Measurements from ENCODE around the gene FMO4.
"Not testable (repeated sequence)": the region's sequence is repeated elsewhere in the genome, so short reads cannot be mapped to it uniquely, and the experiment has no call there.

FMO4 gene

DNA sequence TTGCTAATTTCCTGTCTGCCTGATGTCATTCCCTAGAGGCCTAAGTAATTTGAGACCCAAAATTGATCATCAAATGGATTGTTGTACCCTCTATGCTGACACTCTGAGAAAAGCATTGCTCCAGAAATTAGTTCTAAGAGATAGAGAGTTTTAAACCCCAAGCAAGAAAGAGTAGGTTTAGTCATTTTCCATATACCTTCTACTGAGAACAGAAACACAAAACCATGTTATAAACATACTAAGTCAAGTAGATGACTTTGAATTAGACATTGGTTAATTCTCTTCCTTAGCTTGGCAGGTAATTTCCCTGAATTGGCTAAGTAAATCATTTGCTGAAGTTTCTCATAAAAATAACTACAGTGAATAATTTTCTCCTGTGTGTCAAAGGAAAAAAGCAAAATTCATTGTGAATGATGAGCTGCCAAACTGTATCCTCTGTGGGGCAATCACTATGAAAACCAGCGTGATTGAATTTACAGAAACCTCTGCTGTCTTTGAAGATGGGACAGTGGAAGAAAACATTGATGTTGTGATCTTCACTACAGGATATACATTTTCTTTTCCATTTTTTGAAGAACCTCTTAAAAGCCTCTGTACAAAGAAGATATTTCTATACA lies 20.1 kb downstream of the FMO4 start:
- no peak for DNase-seq (ENCODE audit: low spot score)

DNA sequence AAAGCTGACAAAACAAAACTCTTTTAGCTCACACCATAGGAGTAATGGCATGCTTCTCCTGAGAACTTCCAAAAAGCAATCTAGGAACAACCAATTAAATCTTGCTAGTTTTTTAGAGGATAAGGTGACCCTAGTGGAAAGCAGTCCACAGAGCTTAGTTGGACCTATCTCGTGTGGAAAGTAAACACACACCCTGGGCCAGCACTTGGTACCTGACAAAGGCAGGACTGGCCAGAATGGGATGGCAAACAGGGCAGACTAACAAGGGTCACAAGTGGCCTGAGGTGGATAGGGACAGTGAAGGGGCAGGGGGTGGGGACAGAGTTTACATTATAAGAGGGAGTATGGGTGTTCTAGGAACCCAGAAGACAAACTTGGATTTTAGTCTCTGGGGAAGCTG lies 22.0 kb downstream of the FMO4 start:
- no peak for DNase-seq (ENCODE audit: low spot score)

DNA sequence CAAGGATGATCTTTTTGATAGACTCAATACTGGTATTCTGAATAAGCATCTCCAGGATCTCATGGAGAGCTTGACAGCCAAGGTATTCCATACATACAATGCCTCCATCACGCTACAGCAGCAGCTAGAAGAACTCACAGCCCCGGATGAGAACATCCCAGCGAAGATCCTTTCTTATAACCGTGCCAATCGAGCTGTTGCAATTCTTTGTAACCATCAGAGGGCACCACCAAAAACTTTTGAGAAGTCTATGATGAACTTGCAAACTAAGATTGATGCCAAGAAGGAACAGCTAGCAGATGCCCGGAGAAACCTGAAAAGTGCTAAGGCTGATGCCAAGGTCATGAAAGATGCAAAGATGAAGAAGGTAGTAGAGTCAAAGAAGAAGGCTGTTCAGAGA lies 25.4 kb downstream of the FMO4 start:
- not testable (repeated sequence) for DNase-seq (ENCODE audit: low spot score)

DNA sequence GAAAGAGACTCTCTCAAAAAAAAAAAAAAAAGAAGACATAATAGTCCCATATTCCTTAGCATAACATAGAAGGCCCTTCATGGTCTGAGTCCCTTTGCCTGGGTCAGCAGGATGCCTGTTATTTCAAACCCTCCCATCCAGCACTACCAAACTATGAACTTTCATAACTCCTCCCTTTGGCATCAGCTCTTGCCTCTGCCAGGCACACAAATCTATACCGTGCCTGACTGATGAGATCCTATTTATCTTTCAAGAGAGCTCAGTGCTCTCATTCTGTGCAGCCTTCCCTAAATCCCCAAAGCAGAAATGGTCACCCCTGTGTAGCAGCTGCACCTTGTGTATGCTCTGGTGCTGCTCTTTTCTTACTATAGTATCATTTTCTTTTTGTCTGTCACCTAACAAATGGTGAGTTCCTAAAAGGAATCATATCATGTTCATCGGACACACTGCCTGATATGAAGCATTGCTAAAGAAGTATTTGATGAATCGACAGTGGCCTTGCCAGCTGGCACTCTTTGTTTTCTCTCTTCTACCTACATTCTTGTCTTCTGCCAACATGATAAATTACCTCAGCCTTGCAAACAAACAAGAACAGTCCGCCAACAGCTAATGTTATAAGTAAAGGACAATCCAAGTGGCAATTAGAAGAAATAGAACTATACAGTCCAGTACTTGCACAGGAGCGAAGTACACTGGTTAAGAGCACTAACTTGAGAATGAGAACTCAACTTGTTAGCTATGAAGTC lies 29.9 kb downstream of the FMO4 start:
- DNase-seq (ENCODE audit: low spot score): no peak

DNA sequence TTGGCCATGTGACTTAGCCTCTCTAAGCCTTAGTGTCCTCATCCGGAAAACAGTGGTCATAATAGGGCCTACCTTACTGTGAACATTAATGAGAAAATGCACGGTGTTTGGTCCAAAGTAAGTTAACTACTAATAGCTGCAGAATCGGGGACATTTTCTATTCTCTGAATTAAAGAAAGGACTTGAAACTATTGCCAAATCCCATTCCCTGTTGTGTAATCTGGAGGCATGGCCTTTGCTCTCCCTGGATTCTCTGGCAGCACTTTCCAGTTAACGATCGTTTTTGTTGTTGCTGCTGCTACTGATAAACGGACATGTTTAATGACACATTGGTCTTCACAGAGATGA lies 30.5 kb downstream of the FMO4 start:
- no peak for DNase-seq (ENCODE audit: low spot score)

DNA sequence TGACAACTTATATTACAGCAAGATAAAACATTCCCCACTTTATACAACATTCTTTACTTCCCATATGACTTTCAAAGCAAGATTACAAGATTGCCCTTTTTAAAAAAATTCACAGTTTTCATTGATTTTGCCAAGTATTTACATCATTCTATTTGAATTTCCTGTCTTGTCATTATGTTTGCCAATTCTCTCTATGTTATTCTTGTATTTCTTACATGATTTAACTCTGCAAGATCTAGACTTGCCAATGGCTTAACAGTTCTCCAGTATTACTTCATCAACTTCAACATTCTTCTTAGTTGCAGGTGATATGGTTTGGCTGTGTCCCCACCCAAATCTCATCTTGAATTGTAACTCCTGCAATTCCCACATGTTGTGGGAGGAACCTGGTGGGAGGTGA lies 31.6 kb downstream of the FMO4 start:
- no peak for DNase-seq (ENCODE audit: low spot score)

DNA sequence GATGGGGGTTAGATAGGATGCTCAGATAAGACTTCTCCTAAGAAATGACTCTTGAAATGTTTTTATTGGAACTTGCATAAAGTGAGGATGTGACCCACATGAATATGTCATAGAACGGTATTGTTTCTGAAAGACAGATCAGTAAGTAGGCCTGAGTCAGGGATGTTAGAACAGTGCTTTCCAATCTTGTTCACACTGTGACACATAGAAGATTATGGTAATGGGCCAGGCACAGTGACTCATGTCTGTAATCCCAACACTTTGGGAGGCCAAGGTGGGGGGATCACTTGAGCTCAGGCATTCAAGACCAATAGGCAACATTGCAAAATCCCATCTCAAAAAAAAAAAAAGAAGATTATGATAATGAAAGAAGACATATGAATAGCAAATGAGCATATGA lies 32.9 kb downstream of the FMO4 start:
- no peak for DNase-seq (ENCODE audit: low spot score)

DNA sequence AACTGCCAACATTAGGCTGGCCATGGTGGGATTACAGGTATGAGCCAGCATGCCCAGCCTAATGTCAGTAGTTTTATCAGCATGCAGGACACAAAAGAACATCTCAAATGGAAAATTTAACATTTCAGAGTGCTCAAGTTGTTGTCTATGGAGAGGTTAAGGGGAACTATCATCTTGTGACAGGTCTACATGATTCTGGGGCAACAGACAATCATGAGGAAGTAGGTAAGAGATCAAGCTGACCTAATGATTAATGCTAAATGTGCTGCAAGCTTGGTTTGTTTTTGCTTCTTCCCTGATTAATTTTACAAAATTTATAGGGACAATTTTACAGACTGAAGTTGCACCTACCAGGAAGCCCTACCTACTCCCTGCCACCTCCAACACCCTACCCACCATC lies 36.6 kb downstream of the FMO4 start:
- no peak for DNase-seq (ENCODE audit: low spot score)

DNA sequence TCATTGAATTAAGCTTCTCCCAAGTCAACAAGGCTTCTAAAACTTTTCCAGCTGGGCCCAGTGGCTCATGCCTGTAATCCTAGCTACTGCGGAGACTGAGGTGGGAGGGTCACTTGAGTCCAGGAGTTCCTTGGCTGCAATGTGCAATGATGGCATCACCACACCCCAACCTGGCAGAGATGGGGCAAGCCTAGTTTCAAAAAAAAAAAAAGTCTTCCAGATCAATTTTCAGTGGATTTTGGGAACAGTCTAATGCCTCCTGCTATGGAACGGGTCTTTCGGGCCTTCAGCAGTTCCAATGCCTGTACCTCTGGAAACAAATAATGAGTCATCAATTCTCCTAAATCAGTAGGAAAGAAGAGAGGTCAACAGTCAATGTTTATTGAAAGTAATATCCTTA lies 38.0 kb downstream of the FMO4 start:
- DNase-seq (ENCODE audit: low spot score): no peak

DNA sequence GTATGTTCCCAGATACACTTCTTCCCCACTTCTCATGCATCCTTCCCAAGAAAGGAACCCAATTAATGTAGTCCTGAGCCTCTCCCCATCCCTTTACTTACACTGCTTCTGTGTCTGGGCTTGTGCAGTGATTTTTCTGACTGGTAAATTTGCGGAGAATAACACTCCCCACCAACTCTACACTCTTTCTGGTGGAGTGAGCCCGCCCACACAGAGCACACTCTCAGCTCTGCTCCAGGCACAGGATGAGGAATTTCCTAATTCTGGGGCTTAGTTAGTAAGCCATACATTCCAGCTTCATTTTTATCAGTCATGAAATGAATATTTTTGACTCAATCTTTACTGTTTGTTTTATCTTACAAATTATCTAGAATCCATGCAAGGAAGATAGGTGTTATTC lies 38.6 kb downstream of the FMO4 start:
- no peak for DNase-seq (ENCODE audit: low spot score)

DNA sequence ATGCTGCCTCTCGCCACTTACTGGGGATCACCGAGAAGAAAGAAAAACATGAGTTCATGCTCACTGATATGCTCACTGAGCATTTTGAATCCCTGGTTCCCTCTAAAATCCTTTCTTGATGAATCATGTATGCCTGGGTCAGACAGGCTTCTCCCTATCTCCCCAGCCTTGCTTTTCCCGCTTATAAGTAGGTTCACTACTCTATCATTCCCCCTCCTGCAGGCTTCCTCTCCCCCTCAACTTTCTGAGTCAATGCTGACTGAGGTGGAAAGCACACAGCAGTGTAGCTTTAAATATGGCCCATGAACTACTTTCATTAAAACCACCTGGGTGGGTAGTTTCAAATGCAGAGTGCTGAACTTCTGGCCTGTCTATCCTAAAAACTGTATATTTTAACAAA lies 41.7 kb downstream of the FMO4 start:
- DNase-seq (ENCODE audit: low spot score): no peak

DNA sequence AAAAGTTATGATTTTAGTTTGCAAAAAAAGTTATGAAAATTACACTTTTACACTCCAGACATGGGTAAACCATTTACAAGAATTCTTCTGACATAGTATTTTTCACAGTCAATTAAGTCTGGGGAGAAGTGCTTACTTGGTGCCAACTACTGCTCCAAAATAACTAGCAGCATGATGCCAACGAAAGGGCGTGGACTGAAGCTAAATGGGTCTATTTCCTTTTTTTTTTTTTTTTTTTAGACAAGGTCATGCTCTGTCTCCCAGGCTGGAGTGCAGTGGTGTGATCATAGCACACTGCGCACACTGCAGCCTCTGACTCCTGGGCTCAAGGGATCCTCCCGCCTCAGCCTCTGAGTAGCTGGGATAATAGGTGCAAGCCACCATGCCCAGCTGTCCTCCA lies 43.2 kb downstream of the FMO4 start:
- no peak for DNase-seq (ENCODE audit: low spot score)

DNA sequence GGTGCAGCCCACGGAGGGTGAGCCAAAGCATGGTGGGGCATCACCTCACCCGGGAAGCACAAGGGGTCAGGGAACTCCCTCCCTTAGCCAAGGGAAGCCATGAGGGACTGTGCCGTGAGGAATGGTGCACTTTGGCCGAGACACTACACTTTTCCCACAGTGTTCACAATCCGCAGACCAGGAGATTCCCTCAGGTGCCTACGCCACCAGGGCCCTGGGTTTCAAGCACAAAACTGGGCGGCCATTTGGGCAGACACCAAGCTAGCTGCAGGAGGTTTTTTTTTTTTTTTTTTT lies 45.3 kb downstream of the FMO4 start:
- not testable (repeated sequence) for DNase-seq (ENCODE audit: low spot score)

DNA sequence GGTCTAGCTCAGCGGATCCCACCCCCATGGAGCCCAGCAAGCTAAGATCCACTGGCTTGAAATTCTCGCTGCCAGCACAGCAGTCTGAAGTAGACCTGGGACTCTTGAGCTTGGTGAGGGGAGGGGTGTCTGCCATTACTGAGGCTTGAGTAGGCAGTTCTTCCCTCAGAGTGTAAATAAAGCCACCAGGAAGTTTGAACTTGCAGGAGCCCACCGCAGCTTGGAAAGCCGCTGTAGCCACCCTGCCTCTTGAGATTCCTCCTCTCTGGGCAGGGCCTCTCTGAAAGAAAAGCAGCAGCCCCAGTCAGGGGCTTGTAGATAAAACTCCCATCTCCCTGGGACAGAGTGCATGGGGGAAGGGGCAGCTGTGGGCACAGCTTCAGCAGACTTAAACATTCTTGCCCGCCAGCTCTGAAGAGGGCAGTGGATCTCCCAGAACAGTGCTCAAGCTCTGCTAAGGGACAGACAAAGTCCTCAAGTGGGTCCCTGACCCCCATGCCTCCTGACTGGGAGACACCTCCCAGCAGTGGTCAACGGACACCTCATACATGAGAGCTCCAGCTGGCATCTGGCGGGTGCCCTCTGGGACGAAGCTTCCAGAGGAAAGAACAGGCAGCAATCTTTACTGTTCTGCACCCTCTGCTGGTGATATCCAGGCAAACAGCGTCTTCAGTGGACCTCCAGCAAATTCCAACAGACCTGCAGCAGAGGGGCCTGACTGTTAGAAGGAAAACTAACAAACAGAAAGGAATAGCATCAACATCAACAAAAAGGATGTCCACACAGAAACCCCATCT lies 45.9 kb downstream of the FMO4 start:
- DNase-seq (ENCODE audit: low spot score): not testable (repeated sequence)

DNA sequence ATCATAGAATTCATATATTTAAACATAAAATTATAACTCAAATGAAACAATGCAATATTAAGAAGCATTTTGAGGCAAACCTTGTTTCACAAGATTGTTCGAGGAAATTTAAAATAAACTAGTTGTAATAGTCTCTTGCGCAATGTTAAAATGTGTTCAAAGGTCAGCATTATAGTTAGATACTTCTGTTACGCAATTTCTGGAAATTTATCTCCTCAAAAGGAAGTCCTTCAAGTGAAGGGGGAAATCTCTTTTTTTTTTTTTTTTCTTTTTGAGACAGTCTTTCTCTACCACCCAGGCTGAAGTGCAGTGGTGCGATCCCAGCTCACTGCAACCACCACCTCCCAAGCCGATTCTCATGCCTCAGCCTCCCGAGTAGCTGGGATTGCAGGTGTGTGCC lies 52.1 kb downstream of the FMO4 start:
- no peak for DNase-seq (ENCODE audit: low spot score)

DNA sequence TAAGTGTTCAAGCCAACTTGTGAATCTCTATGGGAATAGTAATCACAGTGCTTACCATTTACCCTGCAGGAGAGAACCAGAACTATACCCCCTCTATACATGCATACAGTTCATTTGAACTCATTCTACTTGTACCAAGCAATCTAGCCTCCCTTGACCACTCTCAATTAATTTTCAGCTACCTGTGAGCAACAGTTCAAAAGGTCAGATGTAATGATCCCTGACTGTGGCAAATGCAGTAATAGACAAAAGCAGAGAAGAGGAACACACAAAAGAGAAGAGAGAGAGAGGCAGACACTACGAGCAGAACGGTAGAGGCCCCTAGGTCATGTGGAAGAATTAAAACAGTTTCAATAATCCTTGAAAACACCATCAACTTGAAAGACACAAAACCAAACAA lies 52.8 kb downstream of the FMO4 start:
- no peak for DNase-seq (ENCODE audit: low spot score)

DNA sequence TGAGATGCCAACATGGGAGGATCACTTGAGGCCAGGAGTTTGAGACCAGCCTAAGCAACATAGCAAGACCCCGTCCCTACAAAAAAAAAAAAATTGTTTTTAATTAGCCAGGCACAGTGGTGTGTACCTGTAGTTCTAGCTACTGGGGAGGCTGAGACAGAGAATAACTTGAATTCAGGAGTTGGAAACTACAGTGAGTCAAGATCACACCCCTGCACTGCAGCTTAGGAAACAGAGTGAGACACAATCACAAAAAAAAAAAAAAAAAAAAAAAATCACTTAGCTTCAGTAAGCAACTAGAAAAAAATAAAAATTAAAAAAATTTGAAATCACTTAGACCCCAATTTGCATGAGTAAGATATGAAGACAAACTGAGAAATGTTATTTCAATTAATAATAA lies 53.5 kb downstream of the FMO4 start:
- DNase-seq (ENCODE audit: low spot score): no peak

DNA sequence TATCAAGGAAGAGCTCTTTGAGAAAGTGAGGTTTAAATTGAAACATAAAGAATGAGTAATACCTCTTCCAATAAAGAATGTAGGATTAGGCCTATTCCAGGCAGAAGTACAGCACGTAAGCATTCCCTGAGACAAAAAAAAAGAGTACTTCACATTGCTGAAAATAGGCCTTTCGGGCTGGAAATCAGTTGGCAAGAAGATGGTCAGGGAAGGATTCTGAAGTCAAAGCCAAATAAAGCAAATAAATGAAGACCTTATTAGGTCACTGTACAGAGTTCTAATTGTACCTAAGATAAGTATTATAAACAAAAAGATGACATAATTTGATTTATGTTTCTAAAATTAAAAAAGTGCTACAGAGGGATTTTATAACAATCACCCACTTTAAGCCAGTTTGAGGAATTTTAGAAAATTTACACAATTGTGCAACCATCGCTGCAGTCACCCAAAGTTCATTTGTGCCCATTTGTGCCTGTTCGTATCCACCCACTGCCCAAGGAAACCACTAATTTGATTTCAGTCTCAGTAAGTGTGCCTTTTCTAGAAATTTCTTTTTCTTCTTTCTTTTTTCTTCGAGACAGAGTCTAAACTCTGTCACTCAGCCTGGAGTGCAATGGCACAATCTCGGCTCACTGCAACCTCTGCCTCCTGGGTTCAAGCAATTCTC lies 58.6 kb downstream of the FMO4 start:
- no peak for DNase-seq (ENCODE audit: low spot score)

DNA sequence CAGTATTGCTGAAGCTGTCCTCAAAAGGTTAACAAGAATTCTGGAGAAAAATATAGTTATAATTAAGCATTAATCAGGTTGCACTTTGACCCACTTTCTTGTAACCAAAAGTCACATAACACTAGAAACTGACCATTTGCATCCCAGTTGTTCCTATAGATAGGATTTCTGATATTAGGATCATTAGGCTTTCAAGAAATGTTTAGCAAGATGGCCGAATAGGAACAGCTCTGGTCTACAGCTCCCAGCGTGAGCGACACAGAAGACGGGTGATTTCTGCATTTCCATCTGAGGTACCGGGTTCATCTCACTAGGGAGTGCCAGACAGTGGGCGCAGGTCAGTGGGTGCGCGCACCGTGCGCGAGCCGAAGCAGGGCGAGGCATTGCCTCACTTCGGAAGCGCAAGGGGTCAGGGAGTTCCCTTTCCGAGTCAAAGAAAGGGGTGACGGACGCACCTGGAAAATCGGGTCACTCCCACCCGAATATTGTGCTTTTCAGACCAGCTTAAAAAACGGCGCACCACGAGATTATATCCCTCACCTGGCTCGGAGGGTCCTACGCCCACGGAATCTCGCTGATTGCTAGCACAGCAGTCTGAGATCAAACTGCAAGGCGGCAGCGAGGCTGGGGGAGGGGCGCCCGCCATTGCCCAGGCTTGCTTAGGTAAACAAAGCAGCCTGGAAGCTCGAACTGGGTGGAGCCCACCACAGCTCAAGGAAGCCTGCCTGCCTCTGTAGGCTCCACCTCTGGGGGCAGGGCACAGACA lies 59.6 kb downstream of the FMO4 start:
- DNase-seq (ENCODE audit: low spot score): not testable (repeated sequence)

DNA sequence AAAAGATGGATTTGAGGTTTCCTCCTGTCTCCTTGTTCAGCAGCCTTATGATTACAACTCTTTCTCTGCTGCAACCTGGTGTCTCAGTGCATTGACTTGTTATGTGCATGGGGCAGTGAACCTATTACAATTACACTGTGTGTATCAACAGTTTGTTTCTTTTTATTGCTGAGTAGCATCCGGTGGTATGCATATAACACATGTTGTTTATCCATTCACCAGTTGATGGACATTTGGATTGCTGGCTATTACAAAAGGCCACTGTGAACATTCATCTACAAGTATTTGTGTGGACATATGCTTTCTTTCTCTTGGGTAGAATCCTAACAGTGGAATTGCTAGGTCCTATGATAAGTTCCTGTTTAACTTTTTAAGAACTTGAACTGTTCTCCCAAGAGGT lies 65.9 kb downstream of the FMO4 start:
- no peak for DNase-seq (ENCODE audit: low spot score)

DNA sequence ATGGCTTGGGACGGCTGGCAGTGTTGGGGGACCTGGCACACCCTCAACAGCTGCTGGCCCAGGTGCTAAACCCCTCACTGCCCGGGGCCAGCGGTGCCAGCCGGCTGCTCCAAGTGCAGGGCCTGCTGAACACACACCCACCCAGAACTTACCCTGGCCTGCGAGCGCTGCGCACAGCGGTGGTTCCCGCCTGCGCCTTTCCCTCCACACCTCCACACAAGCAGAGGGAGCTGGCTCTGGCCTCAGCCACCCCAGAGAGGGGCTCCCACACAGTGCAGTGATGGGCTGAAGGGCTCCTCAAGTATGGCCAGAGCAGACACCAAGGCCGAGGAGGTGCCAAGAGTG lies 67.9 kb downstream of the FMO4 start:
- no peak for DNase-seq (ENCODE audit: low spot score)

DNA sequence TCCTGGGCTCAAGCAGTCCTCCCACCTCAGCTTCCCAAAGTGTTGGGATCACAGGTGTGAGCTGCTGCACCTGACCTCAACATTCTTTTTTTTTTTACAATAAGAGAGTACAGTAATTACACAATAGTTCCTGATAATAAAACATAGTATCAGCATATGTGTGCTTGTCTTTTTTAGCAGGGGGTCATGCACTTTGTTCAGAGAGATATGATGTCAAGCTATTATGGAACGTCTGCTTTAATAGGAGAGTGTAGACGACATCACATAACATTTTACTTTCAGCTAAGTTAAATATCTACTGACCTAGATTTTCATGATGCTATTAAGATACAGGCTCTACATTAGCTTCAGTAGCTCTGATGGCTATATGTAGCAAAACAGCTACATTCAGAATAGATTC lies 70.5 kb downstream of the FMO4 start:
- DNase-seq (ENCODE audit: low spot score): no peak
